ENCODE results near the gene SLC27A2.
A peak's percentile ranks its signal among the peaks of the same experiment; 100 is the strongest.
"Not testable (repeated sequence)": the region's sequence is repeated elsewhere in the genome, so short reads cannot be mapped to it uniquely, and the experiment has no call there.

Gene SLC27A2

GRCh38 chr15:50163719-50164410, 18.1 kb upstream of the SLC27A2 start:
- no peak for DNase-seq (ENCODE audit: low spot score)

GRCh38 chr15:50164458-50164857, 17.5 kb upstream of the SLC27A2 start:
- no peak for DNase-seq (ENCODE audit: low spot score)

GRCh38 chr15:50166216-50166615, 15.8 kb upstream of the SLC27A2 start:
- peak; percentile 60 for DNase-seq (ENCODE audit: low spot score)

GRCh38 chr15:50167110-50167509, 14.9 kb upstream of the SLC27A2 start:
- DNase-seq (ENCODE audit: low spot score): no peak

- no peak for DNase-seq (ENCODE audit: low spot score)
These were observed 13.6 kb upstream of the SLC27A2 start for GRCh38 chr15:50168379-50168778.

GRCh38 chr15:50168783-50169411, 13.1 kb upstream of the SLC27A2 start:
- no peak for DNase-seq (ENCODE audit: low spot score)

GRCh38 chr15:50172360-50172895, 9.6 kb upstream of the SLC27A2 start:
- not testable (repeated sequence) for DNase-seq (ENCODE audit: low spot score)

- no peak for DNase-seq (ENCODE audit: low spot score)
These were observed 5.1 kb upstream of the SLC27A2 start for GRCh38 chr15:50176869-50177268.

- DNase-seq (ENCODE audit: low spot score): no peak
These were observed 1.9 kb upstream of the SLC27A2 start for GRCh38 chr15:50180091-50180490.

GRCh38 chr15:50180582-50180981, 1.4 kb upstream of the SLC27A2 start:
- no peak for DNase-seq (ENCODE audit: low spot score)

GRCh38 chr15:50181201-50181968, 611 bp upstream of the SLC27A2 start:
- DNase-seq (ENCODE audit: low spot score): no peak

GRCh38 chr15:50182219-50183013, 420 bp downstream of the SLC27A2 start:
- peak; percentile 2 for DNase-seq (ENCODE audit: low spot score)

- DNase-seq (ENCODE audit: low spot score): peak; percentile 68
These were observed 1.3 kb downstream of the SLC27A2 start for GRCh38 chr15:50183112-50183794.

- no peak for DNase-seq (ENCODE audit: low spot score)
These were observed 3.0 kb downstream of the SLC27A2 start for GRCh38 chr15:50184863-50185504.

- no peak for DNase-seq (ENCODE audit: low spot score)
These were observed 4.1 kb downstream of the SLC27A2 start for GRCh38 chr15:50186090-50186489.

GRCh38 chr15:50186752-50187151, 4.8 kb downstream of the SLC27A2 start:
- no peak for DNase-seq (ENCODE audit: low spot score)

- no peak for DNase-seq (ENCODE audit: low spot score)
These were observed 5.5 kb downstream of the SLC27A2 start for GRCh38 chr15:50187525-50187924.

GRCh38 chr15:50187997-50188396, 6.0 kb downstream of the SLC27A2 start:
- DNase-seq (ENCODE audit: low spot score): peak; percentile 38

- not testable (repeated sequence) for DNase-seq (ENCODE audit: low spot score)
These were observed 6.8 kb downstream of the SLC27A2 start for GRCh38 chr15:50188793-50189192.

- DNase-seq (ENCODE audit: low spot score): no peak
These were observed 7.6 kb downstream of the SLC27A2 start for GRCh38 chr15:50189633-50190032.

GRCh38 chr15:50190166-50190570, 8.2 kb downstream of the SLC27A2 start:
- no peak for DNase-seq (ENCODE audit: low spot score)

Data from kidney capillary endothelial cell (primary cell).